Gastrocnemius medialis (tissue), 4 donors: ENCODE results near the gene MYH13.

ENCODE experiments used
- POLR2A ChIP-seq, 2 donors: fragments of 450-650 bp; IDR thresholded peaks; one replicate each; pipeline ENCODE4 v1.6.1; 2017; ENCODE audit warnings: antibody characterized with exemption in 2 of 2, mild to moderate bottlenecking in 2 of 2, moderate library complexity in 2 of 2
- TF ChIP-seq, protein P1 (sequence below), 5 experiments: fragments of 450-650 bp in 3 of 5; fragments of 200-600 bp in 2 of 5; sonication (generic) in 2 of 5; IDR thresholded peaks in 4 of 5; conservative IDR thresholded peaks in 1 of 5; 1 replicate in 4 of 5; 2 replicates in 1 of 5; pipeline ENCODE4 v1.5.1; 2016 to 2019; ENCODE audit warnings: antibody characterized with exemption in 5 of 5, mild to moderate bottlenecking in 3 of 5, moderate library complexity in 3 of 5

DNA sequence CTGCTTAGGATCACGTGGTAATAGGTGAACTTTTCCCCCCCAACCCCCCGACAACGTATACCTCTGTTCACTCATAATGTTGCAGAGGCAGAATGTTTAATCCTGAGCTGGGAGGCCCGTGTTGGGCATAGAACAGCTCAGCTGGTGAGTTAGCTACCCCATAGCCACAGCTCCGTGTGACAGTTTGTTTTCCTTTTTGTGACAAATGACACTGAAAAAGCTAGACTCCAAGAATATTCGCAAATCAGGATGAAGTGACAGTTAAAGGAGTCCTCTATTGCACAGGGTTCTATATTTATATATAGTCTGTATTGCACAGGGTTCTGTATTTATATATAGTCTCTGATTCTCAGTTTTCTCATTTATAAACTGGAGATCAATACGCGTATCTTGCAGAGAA lies 33.8 kb downstream of the MYH13 start:
- TF ChIP-seq POLR2A (IDR thresholded peaks at IDR 0.05), result no peak
- TF ChIP-seq, protein P1, sequence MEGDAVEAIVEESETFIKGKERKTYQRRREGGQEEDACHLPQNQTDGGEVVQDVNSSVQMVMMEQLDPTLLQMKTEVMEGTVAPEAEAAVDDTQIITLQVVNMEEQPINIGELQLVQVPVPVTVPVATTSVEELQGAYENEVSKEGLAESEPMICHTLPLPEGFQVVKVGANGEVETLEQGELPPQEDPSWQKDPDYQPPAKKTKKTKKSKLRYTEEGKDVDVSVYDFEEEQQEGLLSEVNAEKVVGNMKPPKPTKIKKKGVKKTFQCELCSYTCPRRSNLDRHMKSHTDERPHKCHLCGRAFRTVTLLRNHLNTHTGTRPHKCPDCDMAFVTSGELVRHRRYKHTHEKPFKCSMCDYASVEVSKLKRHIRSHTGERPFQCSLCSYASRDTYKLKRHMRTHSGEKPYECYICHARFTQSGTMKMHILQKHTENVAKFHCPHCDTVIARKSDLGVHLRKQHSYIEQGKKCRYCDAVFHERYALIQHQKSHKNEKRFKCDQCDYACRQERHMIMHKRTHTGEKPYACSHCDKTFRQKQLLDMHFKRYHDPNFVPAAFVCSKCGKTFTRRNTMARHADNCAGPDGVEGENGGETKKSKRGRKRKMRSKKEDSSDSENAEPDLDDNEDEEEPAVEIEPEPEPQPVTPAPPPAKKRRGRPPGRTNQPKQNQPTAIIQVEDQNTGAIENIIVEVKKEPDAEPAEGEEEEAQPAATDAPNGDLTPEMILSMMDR (IDR thresholded peaks at IDR 0.05 in 4 of 5, conservative IDR thresholded peaks at IDR 0.05 in 1 of 5), result no peak
